AG09319 (cell line): ENCODE measurements around the gene ARHGEF26.
A peak's percentile ranks its signal among the peaks of the same experiment; 100 is the strongest.
"Not testable (repeated sequence)": the region's sequence is repeated elsewhere in the genome, so short reads cannot be mapped to it uniquely, and the experiment has no call there.

Experiments
- DNase-seq: peaks from one replicate; pipeline ENCODE4 v3.0.0-alpha.2; 2010; ENCODE audit warnings: low read depth; ENCODE audit errors: extremely low read depth
- CTCF ChIP-seq: IDR thresholded peaks from 2 replicates; pipeline ENCODE4 v1.5.1; 2011; ENCODE audit warnings: low read depth, mild to moderate bottlenecking, inconsistent platforms, low read length, moderate library complexity

The ARHGEF26 gene

GRCh38 chr3:154086286-154086685, 34.9 kb upstream of the ARHGEF26 start:
- DNase-seq = no peak
- no peak for TF ChIP-seq CTCF

- not testable (repeated sequence) for DNase-seq
Measured at GRCh38 chr3:154087756-154088480, 33.3 kb upstream of the ARHGEF26 start.

GRCh38 chr3:154089421-154090420, 31.5 kb upstream of the ARHGEF26 start:
- DNase-seq = no peak
- TF ChIP-seq CTCF = no peak

- no peak for TF ChIP-seq CTCF
- no peak for DNase-seq
Measured at GRCh38 chr3:154094051-154094450, 27.1 kb upstream of the ARHGEF26 start.

GRCh38 chr3:154095832-154096421, 25.3 kb upstream of the ARHGEF26 start:
- peak; percentile 4 for DNase-seq
- TF ChIP-seq CTCF = peak; percentile 50

GRCh38 chr3:154098376-154098775, 22.8 kb upstream of the ARHGEF26 start:
- no peak for DNase-seq
- no peak for TF ChIP-seq CTCF

GRCh38 chr3:154100556-154100955, 20.6 kb upstream of the ARHGEF26 start:
- no peak for DNase-seq
- no peak for TF ChIP-seq CTCF
